GM12878 (cell line): ENCODE results near the gene INSC. TPM values are rescaled to one million over a fixed set of nuclear protein-coding genes. Genes with fewer than 3 reads are reported as not detected.

Experiments
- ATAC-seq: fragments of 200-7000 bp; cut with Tn5 transposase; 3 replicates; pipeline ENCODE4 v1.9.1; 2020; ENCODE audit warnings: mild to moderate bottlenecking, moderate library complexity
- BruUV-seq: library from RNA; stranded (reverse); fragments of 400-500 nt; replicated peaks from 2 replicates; lab custom pipeline; 2021; lab: Mats Ljungman, UMichigan
- CTCF ChIA-PET: fragments of 300-600 bp; sonication (Branson Sonifier 250); formaldehyde crosslinking; extraction: SDS; loops from one replicate; lab custom pipeline; 2021; ENCODE audit warnings: inconsistent platforms; lab: Yijun Ruan, JAX
- POLR2A ChIA-PET: fragments of 350-600 bp; formaldehyde crosslinking; extraction: SDS; loops from one replicate; lab custom pipeline; 2021; ENCODE audit warnings: inconsistent platforms; lab: Charles Lee
- RAD21 ChIA-PET: fragments of 300-600 bp; sonication (Branson Sonifier 250); formaldehyde crosslinking; loops from one replicate; lab custom pipeline; 2023; ENCODE audit warnings: antibody characterized with exemption; ENCODE audit not compliant: unreplicated experiment; lab: Charles Lee
- SMC1A ChIA-PET: fragments of 300-600 bp; sonication (Branson Sonifier 250); formaldehyde crosslinking; loops from one replicate; lab custom pipeline; 2023; ENCODE audit not compliant: unreplicated experiment, uncharacterized antibody; lab: Charles Lee
- DNase-seq: peaks from one replicate; pipeline ENCODE4 v3.0.0-alpha.2; 2011; ENCODE audit warnings: low read depth, low spot score
- FAIRE-seq: peaks from 3 replicates; lab custom pipeline; 2011; peaks lifted over from hg19 to GRCh38; lab: Jason Lieb, UNC
- H2AFZ ChIP-seq: 2 replicates; pipeline ENCODE4 v1.6.0; 2011; ENCODE audit warnings: low read depth, low read length, control low read depth; ENCODE audit not compliant: control insufficient read depth
- H3K27ac ChIP-seq: 2 replicates; pipeline ENCODE4 v1.5.1; 2011; ENCODE audit warnings: control low read depth; ENCODE audit not compliant: control insufficient read depth, insufficient read depth
- H3K27me3 ChIP-seq, 2 experiments: replicated peaks in 1 of 2; 2 replicates each; pipeline versions ENCODE4 v1.6.0 to v1.6.1; 2011; ENCODE audit warnings: low read length in 1 of 2; ENCODE audit not compliant: control insufficient read depth in 2 of 2, insufficient read depth in 2 of 2
- H3K36me3 ChIP-seq, 2 experiments: 2 replicates each; pipeline ENCODE4 v1.5.1; 2011; ENCODE audit warnings: low read length in 1 of 2; ENCODE audit not compliant: control insufficient read depth in 2 of 2, insufficient read depth in 2 of 2
- H3K4me1 ChIP-seq: 2 replicates; pipeline ENCODE4 v1.6.1; 2011; ENCODE audit warnings: mild to moderate bottlenecking, low read length, moderate library complexity, mixed read lengths; ENCODE audit not compliant: control insufficient read depth, insufficient read depth
- H3K4me2 ChIP-seq: 2 replicates; pipeline ENCODE4 v1.6.0; 2011; ENCODE audit warnings: control low read depth; ENCODE audit not compliant: control insufficient read depth, insufficient read depth
- H3K4me3 ChIP-seq: fragments of 200-600 bp; sonication (generic); 2 replicates; pipeline ENCODE4 v1.5.1; 2016
- H3K79me2 ChIP-seq: 2 replicates; pipeline ENCODE4 v1.6.0; 2011; ENCODE audit warnings: low read length; ENCODE audit not compliant: control insufficient read depth, insufficient read depth
- H3K9ac ChIP-seq: 2 replicates; pipeline ENCODE4 v1.8.0; 2011; ENCODE audit warnings: low read length, control low read depth, mixed read lengths; ENCODE audit not compliant: control insufficient read depth, insufficient read depth
- H3K9me3 ChIP-seq: replicated peaks from 3 replicates; pipeline ENCODE4 v1.5.1; 2011; ENCODE audit warnings: mild to moderate bottlenecking, low read length; ENCODE audit not compliant: control insufficient read depth, insufficient read depth
- H4K20me1 ChIP-seq: 2 replicates; pipeline ENCODE4 v1.6.0; 2011; ENCODE audit not compliant: control insufficient read depth, insufficient read depth
- BCL11A ChIP-seq: IDR thresholded peaks from 2 replicates; pipeline ENCODE4 v1.6.1; 2011; ENCODE audit warnings: low read depth, low read length
- BMI1 ChIP-seq: fragments of 450-650 bp; IDR thresholded peaks from 2 replicates; pipeline ENCODE4 v1.6.1; 2016; ENCODE audit warnings: mild to moderate bottlenecking, moderate library complexity, borderline replicate concordance
- CEBPB ChIP-seq, 2 experiments: fragments of 150-350 bp in 1 of 2; IDR thresholded peaks; 2 replicates each; pipeline ENCODE4 v1.6.1; 2012 to 2014; ENCODE audit warnings: low read depth in 2 of 2, low read length in 2 of 2, borderline replicate concordance in 1 of 2, inconsistent platforms in 1 of 2
- EP300 ChIP-seq, 2 experiments: fragments of 150-350 bp in 1 of 2; IDR thresholded peaks; 2 replicates each; pipeline ENCODE4 v1.6.1; 2011 to 2012; ENCODE audit warnings: low read depth in 2 of 2, low read length in 2 of 2, borderline replicate concordance in 1 of 2, improper control_type of control experiment in 1 of 2, inconsistent platforms in 1 of 2; ENCODE audit not compliant: control insufficient read depth in 1 of 2
- FOS ChIP-seq: IDR thresholded peaks from 3 replicates; pipeline ENCODE4 v1.6.1; 2011; ENCODE audit warnings: borderline replicate concordance; ENCODE audit not compliant: insufficient read length; ENCODE audit errors: extremely low read depth
- IKZF2 ChIP-seq, 2 experiments: fragments of 450-650 bp; IDR thresholded peaks; 2 replicates each; pipeline ENCODE4 v1.6.1; 2017; ENCODE audit warnings: mild to moderate bottlenecking in 2 of 2, moderate library complexity in 2 of 2
- LARP7 ChIP-seq: fragments of 450-650 bp; IDR thresholded peaks from 2 replicates; pipeline ENCODE4 v1.6.1; 2017; ENCODE audit warnings: mild to moderate bottlenecking
- MTA2 ChIP-seq: fragments of 450-650 bp; IDR thresholded peaks from 2 replicates; pipeline ENCODE4 v1.6.1; 2016; ENCODE audit warnings: low read depth, mild to moderate bottlenecking, moderate library complexity
- MXI1 ChIP-seq: fragments of 150-350 bp; IDR thresholded peaks from 2 replicates; pipeline ENCODE4 v1.6.1; 2011; ENCODE audit warnings: low read depth, mild to moderate bottlenecking, inconsistent platforms, low read length, improper control_type of control experiment
- NBN ChIP-seq: fragments of 450-650 bp; IDR thresholded peaks from 2 replicates; pipeline ENCODE4 v1.6.1; 2016
- NFYB ChIP-seq: IDR thresholded peaks from 2 replicates; pipeline ENCODE4 v1.6.1; 2011; ENCODE audit warnings: low read depth, mild to moderate bottlenecking, low read length, improper control_type of control experiment, moderate library complexity; ENCODE audit not compliant: insufficient read depth
- RELB ChIP-seq: fragments of 450-650 bp; IDR thresholded peaks from 2 replicates; pipeline ENCODE4 v1.6.1; 2017; ENCODE audit warnings: low read depth, mild to moderate bottlenecking, moderate library complexity
- SP1 ChIP-seq: IDR thresholded peaks from one replicate; pipeline ENCODE4 v1.6.1; 2011; ENCODE audit warnings: low read depth, low read length
- STAT3 ChIP-seq: IDR thresholded peaks from 2 replicates; pipeline ENCODE4 v1.6.1; 2011; ENCODE audit warnings: low read depth, low read length, improper control_type of control experiment
- TCF12 ChIP-seq: IDR thresholded peaks from 2 replicates; pipeline ENCODE4 v1.6.1; 2011; ENCODE audit warnings: low read depth, mild to moderate bottlenecking, low read length
- ZZZ3 ChIP-seq: IDR thresholded peaks from 2 replicates; pipeline ENCODE4 v1.6.1; 2011; ENCODE audit warnings: low read depth; ENCODE audit not compliant: control insufficient read depth, insufficient read length
- WGBS: methylation state at CpG from one replicate; pipeline ENCODE4 v1.1.6; 2016; ENCODE audit warnings: low lambda C conversion rate; ENCODE audit not compliant: insufficient replicate concordance, insufficient coverage; ENCODE audit errors: missing lambda C conversion rate; 5-methylcytosine and 5-hydroxymethylcytosine counted together
- in situ Hi-C: fragments of 300-500 bp; cut with MboI; formaldehyde crosslinking; loops from 9 replicates; pipeline ENCODE4 v1.14.3; 2018; ENCODE audit warnings: mixed read lengths
- intact Hi-C: fragments of 100-400 bp; cut with micrococcal nuclease; formaldehyde crosslinking; loops from one replicate; pipeline ENCODE4 v1.14.2; 2022; ENCODE audit not compliant: unreplicated experiment
- polyA plus RNA-seq, 11 experiments: library from polyadenylated mRNA; depleted of rRNA in 4 of 11; unstranded in 6 of 11; stranded (reverse) in 5 of 11; fragments of >200 nt; fragmentation: Nextera tagmentation in 4 of 11; fragmentation: Illumina TruSeq in 1 of 11; extraction: Ambion mirVana in 4 of 11; extraction: Trizol in 1 of 11; gene quantifications; 1 replicate in 1 of 11; 2 replicates in 10 of 11; pipeline versions ENCODE4 v1.2.1 to v1.2.3, GENCODE V29; 2011 to 2016; ENCODE audit warnings: inconsistent platforms in 2 of 11, missing spikeins in 2 of 11, low read depth in 1 of 11
- total RNA-seq, 4 experiments: library from RNA; depleted of rRNA in 3 of 4; stranded (reverse); fragments of >200 nt in 3 of 4; fragmentation: Illumina TruSeq in 1 of 4; extraction: Trizol in 1 of 4; gene quantifications; 2 replicates each; pipeline versions ENCODE4 v1.2.1 to v1.2.3, GENCODE V29; 2013 to 2021
- TF ChIP-seq, protein P1 (sequence below): fragments of 450-650 bp; IDR thresholded peaks from 2 replicates; pipeline ENCODE4 v1.6.1; 2017; ENCODE audit warnings: mild to moderate bottlenecking, low read depth, inconsistent platforms; ENCODE audit not compliant: poor library complexity, severe bottlenecking
- TF ChIP-seq, protein P2 (sequence below): IDR thresholded peaks from 2 replicates; pipeline ENCODE4 v1.6.1; 2011; ENCODE audit warnings: borderline replicate concordance, low read depth, mild to moderate bottlenecking, moderate library complexity, low read length; ENCODE audit not compliant: insufficient read depth, poor library complexity, severe bottlenecking

Gene INSC
- total and polyA plus RNA-seq, 10 of the 15 experiments (the other 5 are each of a cell fraction or from before 2014, with no cell fraction given) = 0.13 to 0.33 TPM; not detected in 8

GRCh38 chr11:15178214-15178613 is 63.5 kb downstream of the INSC start:
- no peak overlapping the region for H3K9ac ChIP-seq
- CTCF ChIA-PET = no interaction called here
- no peak overlapping the region for H3K4me3 ChIP-seq
- no peaks in the 10 kb centered on the region for H3K9me3 ChIP-seq
- no peaks in the 10 kb centered on the region for H4K20me1 ChIP-seq
- H3K27ac ChIP-seq = no peak overlapping the region
- no peaks in the 10 kb centered on the region for H3K36me3 ChIP-seq
- H3K4me2 ChIP-seq = no peak overlapping the region
- 29% methylated on average over 3 of the region's 3 CpGs for WGBS
- H3K79me2 ChIP-seq = no peaks in the 10 kb centered on the region
- ATAC-seq = no peak
- no TSS peak for BruUV-seq
- intact Hi-C loops = no loop called here
- SMC1A ChIA-PET = no interaction called here
- POLR2A ChIA-PET = no interaction called here
- RAD21 ChIA-PET = no interaction called here
- no peaks in the 10 kb centered on the region for H3K27me3 ChIP-seq
- DNase-seq = no peak
- no peak overlapping the region for H2AFZ ChIP-seq
- in situ Hi-C loops = no loop called here
- H3K4me1 ChIP-seq = no peaks in the 10 kb centered on the region; the same call in 1 of the 2 replicates
- FAIRE-seq = no peak
- TF ChIP-seq FOS = no peak
- no peak for TF ChIP-seq IKZF2 (IDR thresholded peaks at IDR 0.05)
- no peak for TF ChIP-seq BCL11A
- TF ChIP-seq NFYB = no peak
- TF ChIP-seq EP300 (IDR thresholded peaks at IDR 0.05; ENCODE audit: borderline replicate concordance in 1 of 2, control insufficient read depth in 1 of 2, low read depth in 2 of 2, low read length in 2 of 2) = no peak
- TF ChIP-seq MXI1 = no peak
- no peak for TF ChIP-seq TCF12
- TF ChIP-seq MTA2 = no peak
- TF ChIP-seq, protein P1, sequence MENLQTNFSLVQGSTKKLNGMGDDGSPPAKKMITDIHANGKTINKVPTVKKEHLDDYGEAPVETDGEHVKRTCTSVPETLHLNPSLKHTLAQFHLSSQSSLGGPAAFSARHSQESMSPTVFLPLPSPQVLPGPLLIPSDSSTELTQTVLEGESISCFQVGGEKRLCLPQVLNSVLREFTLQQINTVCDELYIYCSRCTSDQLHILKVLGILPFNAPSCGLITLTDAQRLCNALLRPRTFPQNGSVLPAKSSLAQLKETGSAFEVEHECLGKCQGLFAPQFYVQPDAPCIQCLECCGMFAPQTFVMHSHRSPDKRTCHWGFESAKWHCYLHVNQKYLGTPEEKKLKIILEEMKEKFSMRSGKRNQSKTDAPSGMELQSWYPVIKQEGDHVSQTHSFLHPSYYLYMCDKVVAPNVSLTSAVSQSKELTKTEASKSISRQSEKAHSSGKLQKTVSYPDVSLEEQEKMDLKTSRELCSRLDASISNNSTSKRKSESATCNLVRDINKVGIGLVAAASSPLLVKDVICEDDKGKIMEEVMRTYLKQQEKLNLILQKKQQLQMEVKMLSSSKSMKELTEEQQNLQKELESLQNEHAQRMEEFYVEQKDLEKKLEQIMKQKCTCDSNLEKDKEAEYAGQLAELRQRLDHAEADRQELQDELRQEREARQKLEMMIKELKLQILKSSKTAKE = no peak
- no peak for TF ChIP-seq BMI1
- TF ChIP-seq NBN = no peak
- TF ChIP-seq, protein P2, sequence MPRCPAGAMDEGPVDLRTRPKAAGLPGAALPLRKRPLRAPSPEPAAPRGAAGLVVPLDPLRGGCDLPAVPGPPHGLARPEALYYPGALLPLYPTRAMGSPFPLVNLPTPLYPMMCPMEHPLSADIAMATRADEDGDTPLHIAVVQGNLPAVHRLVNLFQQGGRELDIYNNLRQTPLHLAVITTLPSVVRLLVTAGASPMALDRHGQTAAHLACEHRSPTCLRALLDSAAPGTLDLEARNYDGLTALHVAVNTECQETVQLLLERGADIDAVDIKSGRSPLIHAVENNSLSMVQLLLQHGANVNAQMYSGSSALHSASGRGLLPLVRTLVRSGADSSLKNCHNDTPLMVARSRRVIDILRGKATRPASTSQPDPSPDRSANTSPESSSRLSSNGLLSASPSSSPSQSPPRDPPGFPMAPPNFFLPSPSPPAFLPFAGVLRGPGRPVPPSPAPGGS = no peak
- TF ChIP-seq SP1 = no peak
- no peak for TF ChIP-seq LARP7
- TF ChIP-seq CEBPB (IDR thresholded peaks at IDR 0.05; ENCODE audit: borderline replicate concordance in 1 of 2, low read depth in 2 of 2, low read length in 2 of 2) = no peak
- TF ChIP-seq STAT3 = no peak
- TF ChIP-seq RELB = no peak
- TF ChIP-seq ZZZ3 = no peak
